ENCODE results near the gene PYHIN1. TPM values are rescaled to one million over a fixed set of nuclear protein-coding genes. Genes with fewer than 3 reads are reported as not detected.

Gene PYHIN1
- total RNA-seq, 4 donors from 2014 or later, result 0.84 to 2.0 (median 1.2) TPM; not detected in 1

- 80 to 100% methylated on average over 5 to 8 of the region's 10 CpGs for WGBS, 2 donors (ENCODE audit: low coverage in 1 of 2)
- no peak for ATAC-seq
- H3K27ac ChIP-seq, result no peak overlapping the region
- no peak for TF ChIP-seq POLR2A (IDR thresholded peaks at IDR 0.05)
- TF ChIP-seq POLR2AphosphoS5 (IDR thresholded peaks at IDR 0.05), result no peak
- no peak for TF ChIP-seq CTCF (IDR thresholded peaks at IDR 0.05)
- TF ChIP-seq EP300 (IDR thresholded peaks at IDR 0.05), result no peak
- H3K4me1 ChIP-seq, result peaks cover 0 to 15% (median 0%) of the 10 kb centered on the region in 3 donors
- H3K9me3 ChIP-seq, result no peaks in the 10 kb centered on the region
- no peaks in the 10 kb centered on the region for H3K27me3 ChIP-seq
- H3K4me3 ChIP-seq, result no peak overlapping the region
- peaks cover 0 to 30% of the 10 kb centered on the region in 2 donors for H3K36me3 ChIP-seq
These were observed 92.4 kb downstream of the PYHIN1 start for GRCh38 chr1:159023723-159024122.

- no peak overlapping the region for H3K4me3 ChIP-seq
- no peak for TF ChIP-seq POLR2A (IDR thresholded peaks at IDR 0.05)
- TF ChIP-seq POLR2AphosphoS5 (IDR thresholded peaks at IDR 0.05), result no peak
- TF ChIP-seq CTCF (IDR thresholded peaks at IDR 0.05), result no peak
- no peak for TF ChIP-seq EP300 (IDR thresholded peaks at IDR 0.05)
- H3K27me3 ChIP-seq, result no peaks in the 10 kb centered on the region
- H3K27ac ChIP-seq, result no peak overlapping the region
- H3K36me3 ChIP-seq, result peaks cover 0 to 30% of the 10 kb centered on the region in 2 donors
- peaks cover 0 to 15% (median 0%) of the 10 kb centered on the region in 3 donors for H3K4me1 ChIP-seq
- no peak for ATAC-seq
- peaks cover 0 to 5% (median 0%) of the 10 kb centered on the region in 3 donors for H3K9me3 ChIP-seq
- 95 to 96% methylated on average over 6 to 7 of the region's 7 CpGs for WGBS, 2 donors (ENCODE audit: low coverage in 1 of 2)
These were observed 93.7 kb downstream of the PYHIN1 start for GRCh38 chr1:159025043-159025442.

Other genes starting within 250 kb of the PYHIN1 start
- gene SPTA1, start 244.8 kb upstream of the PYHIN1 start, total RNA-seq, result under 1 TPM in 2 of 4 donors, not detected in 2; 0.05 to 0.16 TPM
- not detected for gene OR6K2, start 230.9 kb upstream of the PYHIN1 start, total RNA-seq
- gene OR6K3, start 210.8 kb upstream of the PYHIN1 start, total RNA-seq, result under 1 TPM in 1 of 4 donors, not detected in 3; 0.35 TPM
- gene OR6K6, start 176.8 kb upstream of the PYHIN1 start, total RNA-seq, result not detected
- not detected for gene OR6N1, start 159.4 kb upstream of the PYHIN1 start, total RNA-seq
- gene OR6N2, start 150.3 kb upstream of the PYHIN1 start, total RNA-seq, result not detected
- gene MNDA, start 100.2 kb upstream of the PYHIN1 start, total RNA-seq, result 10 to 100 TPM in 1 of 4 donors, 1 to 10 TPM in 1, under 1 TPM in 1, not detected in 1; 0.73 to 10.5 (median 8.6) TPM
- gene IFI16, start 78.4 kb downstream of the PYHIN1 start, total RNA-seq, result 10 to 100 TPM; 25.2 to 73.4 (median 47.5) TPM
- under 1 TPM in 3 of 4 donors, not detected in 1; 0.19 to 0.54 (median 0.30) TPM for gene AIM2, start 145.2 kb downstream of the PYHIN1 start, total RNA-seq
- gene CADM3, start 240.1 kb downstream of the PYHIN1 start, total RNA-seq, result 10 to 100 TPM; 11.7 to 23.4 (median 18.6) TPM

Measured in gastroesophageal sphincter (tissue), 4 donors.